Fibroblast of lung (primary cell): ENCODE data around the gene MYL10. TPM values are rescaled to one million over a fixed set of nuclear protein-coding genes. Genes with fewer than 3 reads are reported as not detected.

Source experiments
- DNase-seq, 2 donors: peaks; one replicate each; pipeline versions ENCODE4 v3.0.0 to v3.0.0-alpha.2; 2010; ENCODE audit warnings: low read depth in 2 of 2
- H2AFZ ChIP-seq: 2 replicates; pipeline ENCODE4 v1.5.1; 2012; ENCODE audit warnings: low read length, control low read depth, inconsistent platforms
- H3K27ac ChIP-seq: 2 replicates; pipeline ENCODE4 v1.5.1; 2011; ENCODE audit warnings: low read length, control low read depth; ENCODE audit not compliant: insufficient read depth
- H3K27me3 ChIP-seq: 2 replicates; pipeline ENCODE4 v1.5.1; 2011; ENCODE audit warnings: mild to moderate bottlenecking, low read length; ENCODE audit not compliant: control insufficient read depth, insufficient read depth
- H3K36me3 ChIP-seq: 2 replicates; pipeline ENCODE4 v1.5.1; 2011; ENCODE audit warnings: low read length; ENCODE audit not compliant: control insufficient read depth, insufficient read depth
- H3K4me1 ChIP-seq: 2 replicates; pipeline ENCODE4 v1.5.1; 2011; ENCODE audit warnings: low read length; ENCODE audit not compliant: control insufficient read depth, insufficient read depth; ENCODE audit errors: extremely low read depth
- H3K4me2 ChIP-seq: 2 replicates; pipeline ENCODE4 v1.5.1; 2011; ENCODE audit warnings: low read length, control low read depth; ENCODE audit not compliant: insufficient read depth; ENCODE audit errors: extremely low read depth
- H3K4me3 ChIP-seq, 4 experiments: fragments of 200-600 bp in 1 of 4; sonication (generic) in 1 of 4; replicated peaks in 1 of 4; 2 replicates each; pipeline ENCODE4 v1.5.1; 2011 to 2016; ENCODE audit warnings: low read length in 4 of 4, low read depth in 3 of 4, mild to moderate bottlenecking in 3 of 4, control low read depth in 2 of 4, inconsistent platforms in 1 of 4, mixed read lengths in 1 of 4; ENCODE audit not compliant: insufficient read depth in 1 of 4; ENCODE audit errors: control extremely low read depth in 1 of 4
- H3K79me2 ChIP-seq: 2 replicates; pipeline ENCODE4 v1.5.1; 2012; ENCODE audit warnings: mild to moderate bottlenecking, low read length, inconsistent platforms; ENCODE audit not compliant: control insufficient read depth, insufficient read depth
- H3K9ac ChIP-seq: 2 replicates; pipeline ENCODE4 v1.5.1; 2011; ENCODE audit warnings: mild to moderate bottlenecking, low read length, control low read depth; ENCODE audit not compliant: insufficient read depth
- H3K9me3 ChIP-seq: 2 replicates; pipeline ENCODE4 v1.5.1; 2012; ENCODE audit warnings: low read depth, low read length; ENCODE audit not compliant: control insufficient read depth, insufficient read depth
- H4K20me1 ChIP-seq: 2 replicates; pipeline ENCODE4 v1.5.1; 2011; ENCODE audit warnings: low read length; ENCODE audit not compliant: control insufficient read depth, insufficient read depth; ENCODE audit errors: extremely low read depth
- EZH2 ChIP-seq: IDR thresholded peaks from 2 replicates; pipeline ENCODE4 v1.5.1; 2012; ENCODE audit warnings: low read length, control low read depth, mild to moderate bottlenecking; ENCODE audit errors: missing control alignments
- polyA plus RNA-seq, 2 donors: library from polyadenylated mRNA; depleted of rRNA in 1 of 2; stranded (reverse) in 1 of 2; unstranded in 1 of 2; fragments of >200 nt; gene quantifications; 2 replicates each; pipeline ENCODE4 v1.2.1, GENCODE V29; 2011 to 2012; ENCODE audit warnings: missing spikeins in 1 of 2
- total RNA-seq: library from RNA; depleted of rRNA; stranded (reverse); fragments of >200 nt; gene quantifications from 2 replicates; pipeline ENCODE4 v1.2.1, GENCODE V29; 2014
- TF ChIP-seq, protein P1 (sequence below), 2 donors: IDR thresholded peaks in 1 of 2; conservative IDR thresholded peaks in 1 of 2; 1 replicate in 1 of 2; 2 replicates in 1 of 2; pipeline ENCODE4 v1.5.1; 2011 to 2012; ENCODE audit warnings: low read length in 2 of 2, control low read depth in 1 of 2, inconsistent platforms in 1 of 2, low read depth in 1 of 2, mild to moderate bottlenecking in 1 of 2

The MYL10 gene
- total and polyA plus RNA-seq, 2 donors (not counting 1 experiment from before 2014, with no cell fraction given), result not detected

DNA sequence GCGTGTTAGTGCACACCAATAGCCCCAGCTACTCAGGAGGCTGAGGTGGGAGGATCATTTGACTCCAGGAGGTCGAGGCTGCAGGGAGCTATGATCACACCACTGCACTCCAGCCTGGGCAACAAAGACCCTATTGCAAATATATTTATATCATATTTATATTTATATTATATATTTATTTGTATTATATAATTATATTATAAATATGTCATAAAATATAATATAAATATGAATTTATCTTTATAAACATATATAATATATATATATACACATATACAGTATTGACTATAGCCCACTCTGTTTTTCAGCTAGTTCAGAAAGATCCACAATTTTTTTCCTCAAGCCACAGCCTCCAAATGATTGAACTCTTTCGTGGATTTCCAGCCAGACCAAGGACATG lies 45.3 kb upstream of the MYL10 start:
- DNase-seq, result no peak
- Histone ChIP-seq H3K4me2 (no peak overlapping the region), H3K27me3 (no peaks in the 10 kb centered on the region), H3K79me2 (no peaks in the 10 kb centered on the region), H3K27ac (no peak overlapping the region), H3K9me3 (no peaks in the 10 kb centered on the region), H2AFZ (no peak overlapping the region), H4K20me1 (no peaks in the 10 kb centered on the region), H3K36me3 (no peaks in the 10 kb centered on the region), H3K4me1 (no peaks in the 10 kb centered on the region), H3K4me3 (no peak overlapping the region), H3K9ac (no peak overlapping the region)
- no peak for TF ChIP-seq EZH2
- TF ChIP-seq, protein P1, sequence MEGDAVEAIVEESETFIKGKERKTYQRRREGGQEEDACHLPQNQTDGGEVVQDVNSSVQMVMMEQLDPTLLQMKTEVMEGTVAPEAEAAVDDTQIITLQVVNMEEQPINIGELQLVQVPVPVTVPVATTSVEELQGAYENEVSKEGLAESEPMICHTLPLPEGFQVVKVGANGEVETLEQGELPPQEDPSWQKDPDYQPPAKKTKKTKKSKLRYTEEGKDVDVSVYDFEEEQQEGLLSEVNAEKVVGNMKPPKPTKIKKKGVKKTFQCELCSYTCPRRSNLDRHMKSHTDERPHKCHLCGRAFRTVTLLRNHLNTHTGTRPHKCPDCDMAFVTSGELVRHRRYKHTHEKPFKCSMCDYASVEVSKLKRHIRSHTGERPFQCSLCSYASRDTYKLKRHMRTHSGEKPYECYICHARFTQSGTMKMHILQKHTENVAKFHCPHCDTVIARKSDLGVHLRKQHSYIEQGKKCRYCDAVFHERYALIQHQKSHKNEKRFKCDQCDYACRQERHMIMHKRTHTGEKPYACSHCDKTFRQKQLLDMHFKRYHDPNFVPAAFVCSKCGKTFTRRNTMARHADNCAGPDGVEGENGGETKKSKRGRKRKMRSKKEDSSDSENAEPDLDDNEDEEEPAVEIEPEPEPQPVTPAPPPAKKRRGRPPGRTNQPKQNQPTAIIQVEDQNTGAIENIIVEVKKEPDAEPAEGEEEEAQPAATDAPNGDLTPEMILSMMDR (conservative IDR thresholded peaks at IDR 0.05 in 1 of 2, IDR thresholded peaks at IDR 0.05 in 1 of 2; ENCODE audit: low read depth in 1 of 2, low read length in 2 of 2), result no peak

DNA sequence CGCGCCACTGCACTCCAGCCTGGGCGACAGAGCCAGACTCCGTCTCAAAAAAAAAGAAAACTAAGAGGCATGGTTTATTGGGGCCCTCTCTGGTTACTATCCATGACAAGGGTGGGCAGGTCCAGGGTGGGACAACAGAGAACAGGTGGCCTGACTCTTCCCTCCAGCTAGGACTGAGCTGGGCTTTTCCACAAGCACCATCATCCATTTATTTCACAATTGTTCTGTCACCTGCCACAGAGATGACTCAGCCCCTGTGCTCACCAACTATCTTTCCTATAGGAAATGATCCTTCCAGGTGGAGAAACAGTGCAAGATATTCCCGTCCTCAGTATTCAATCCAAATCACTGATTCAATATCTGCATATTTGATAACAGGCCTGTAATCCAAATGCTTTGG lies 44.9 kb upstream of the MYL10 start:
- no peak overlapping the region for H2AFZ ChIP-seq
- TF ChIP-seq, protein P1 (conservative IDR thresholded peaks at IDR 0.05 in 1 of 2, IDR thresholded peaks at IDR 0.05 in 1 of 2; ENCODE audit: low read depth in 1 of 2, low read length in 2 of 2), result no peak
- no peak for TF ChIP-seq EZH2
- H3K27ac ChIP-seq, result no peak overlapping the region
- H3K4me3 ChIP-seq, result no peak overlapping the region
- no peak overlapping the region for H3K4me2 ChIP-seq
- no peak for DNase-seq
- H4K20me1 ChIP-seq, result no peaks in the 10 kb centered on the region
- no peaks in the 10 kb centered on the region for H3K79me2 ChIP-seq
- no peaks in the 10 kb centered on the region for H3K4me1 ChIP-seq
- H3K27me3 ChIP-seq, result no peaks in the 10 kb centered on the region
- no peak overlapping the region for H3K9ac ChIP-seq
- H3K9me3 ChIP-seq, result no peaks in the 10 kb centered on the region
- no peaks in the 10 kb centered on the region for H3K36me3 ChIP-seq

- H2AFZ ChIP-seq, result no peak overlapping the region
- TF ChIP-seq, protein P1 (conservative IDR thresholded peaks at IDR 0.05 in 1 of 2, IDR thresholded peaks at IDR 0.05 in 1 of 2; ENCODE audit: low read depth in 1 of 2, low read length in 2 of 2), result no peak
- no peak for TF ChIP-seq EZH2
- H4K20me1 ChIP-seq, result no peaks in the 10 kb centered on the region
- DNase-seq, result no peak
- H3K36me3 ChIP-seq, result no peaks in the 10 kb centered on the region
- H3K27ac ChIP-seq, result no peak overlapping the region
- no peak overlapping the region for H3K4me3 ChIP-seq
- H3K9ac ChIP-seq, result no peak overlapping the region
- no peaks in the 10 kb centered on the region for H3K79me2 ChIP-seq
- no peaks in the 10 kb centered on the region for H3K4me1 ChIP-seq
- H3K4me2 ChIP-seq, result no peak overlapping the region
- peaks cover 6% of the 10 kb centered on the region for H3K27me3 ChIP-seq
- H3K9me3 ChIP-seq, result no peaks in the 10 kb centered on the region
Measured at GRCh38 chr7:101673315-101673714, 44.2 kb upstream of the MYL10 start.
